Parathyroid adenoma (tissue), 2 donors: ENCODE results near the gene TCF7.

Source experiments
- H2AFZ ChIP-seq: fragments of 300-600 bp; sonication (generic); one replicate; pipeline ENCODE4 v1.7.0; 2017; ENCODE audit warnings: antibody characterized with exemption, mild to moderate bottlenecking
- H3K27ac ChIP-seq: fragments of 300-600 bp; sonication (generic); one replicate; pipeline ENCODE4 v1.7.0; 2017
- H3K27me3 ChIP-seq: fragments of 300-600 bp; sonication (generic); one replicate; pipeline ENCODE4 v1.7.0; 2017; ENCODE audit warnings: low read length; ENCODE audit not compliant: control insufficient read depth, insufficient read depth
- H3K36me3 ChIP-seq: fragments of 300-600 bp; sonication (generic); one replicate; pipeline ENCODE4 v1.7.0; 2017; ENCODE audit warnings: low read length; ENCODE audit not compliant: control insufficient read depth, insufficient read depth
- H3K4me1 ChIP-seq: fragments of 300-600 bp; sonication (generic); one replicate; pipeline ENCODE4 v1.7.0; 2017; ENCODE audit warnings: control low read depth
- H3K4me2 ChIP-seq: fragments of 300-600 bp; sonication (generic); one replicate; pipeline ENCODE4 v1.7.0; 2017; ENCODE audit warnings: low read length
- H3K4me3 ChIP-seq: fragments of 300-600 bp; sonication (generic); one replicate; pipeline ENCODE4 v1.7.0; 2017; ENCODE audit warnings: low read depth, low read length
- H3K79me2 ChIP-seq: fragments of 300-600 bp; sonication (generic); one replicate; pipeline ENCODE4 v1.7.0; 2017; ENCODE audit warnings: control low read depth
- H3K9ac ChIP-seq: fragments of 300-600 bp; sonication (generic); one replicate; pipeline ENCODE4 v1.7.0; 2017; ENCODE audit warnings: mild to moderate bottlenecking
- H3K9me3 ChIP-seq: fragments of 300-600 bp; sonication (generic); one replicate; pipeline ENCODE4 v1.7.0; 2017; ENCODE audit warnings: low read length; ENCODE audit not compliant: control insufficient read depth
- TF ChIP-seq, protein P1 (sequence below): fragments of 300-600 bp; sonication (generic); IDR thresholded peaks from one replicate; pipeline ENCODE4 v1.7.0; 2017; ENCODE audit warnings: antibody characterized with exemption, mild to moderate bottlenecking
- donor health status: primary hyperparathyroidism.

Gene TCF7

DNA sequence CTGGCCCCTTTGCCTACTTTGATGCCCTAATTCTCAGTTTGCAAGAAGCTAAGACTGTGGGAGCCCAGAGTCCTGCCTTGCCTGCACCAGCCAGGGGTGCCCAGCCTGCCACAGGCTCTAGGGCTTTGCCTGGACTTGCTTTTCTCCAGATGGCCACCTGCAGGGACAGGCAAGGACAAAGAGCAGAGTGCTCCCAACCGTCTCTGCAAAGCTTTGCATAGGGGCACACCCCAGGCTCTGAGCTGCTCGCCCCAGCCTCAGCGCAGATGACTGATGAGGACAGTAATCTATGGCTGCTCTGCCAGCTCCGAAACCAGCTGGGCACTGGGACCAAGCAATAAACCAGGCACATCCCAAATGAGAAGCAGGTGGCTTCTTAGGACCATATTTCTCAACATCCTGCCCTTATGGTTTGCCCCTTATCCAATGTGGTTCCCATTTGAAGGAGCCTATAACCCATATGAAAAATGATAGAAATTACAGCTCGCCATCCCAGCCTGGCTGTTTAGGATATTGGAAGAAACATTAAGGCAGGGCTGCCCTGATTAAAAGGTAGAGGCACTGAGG is 25.4 kb upstream of the TCF7 start:
- Histone ChIP-seq H3K9ac (no peak overlapping the region), H3K79me2 (no peaks in the 10 kb centered on the region), H3K4me3 (no peak overlapping the region), H2AFZ (no peak overlapping the region), H3K27me3 (no peaks in the 10 kb centered on the region), H3K27ac (no peak overlapping the region), H3K36me3 (no peaks in the 10 kb centered on the region), H3K4me2 (no peak overlapping the region), H3K9me3 (no peaks in the 10 kb centered on the region), H3K4me1 (peaks cover 4% of the 10 kb centered on the region)
- TF ChIP-seq, protein P1, sequence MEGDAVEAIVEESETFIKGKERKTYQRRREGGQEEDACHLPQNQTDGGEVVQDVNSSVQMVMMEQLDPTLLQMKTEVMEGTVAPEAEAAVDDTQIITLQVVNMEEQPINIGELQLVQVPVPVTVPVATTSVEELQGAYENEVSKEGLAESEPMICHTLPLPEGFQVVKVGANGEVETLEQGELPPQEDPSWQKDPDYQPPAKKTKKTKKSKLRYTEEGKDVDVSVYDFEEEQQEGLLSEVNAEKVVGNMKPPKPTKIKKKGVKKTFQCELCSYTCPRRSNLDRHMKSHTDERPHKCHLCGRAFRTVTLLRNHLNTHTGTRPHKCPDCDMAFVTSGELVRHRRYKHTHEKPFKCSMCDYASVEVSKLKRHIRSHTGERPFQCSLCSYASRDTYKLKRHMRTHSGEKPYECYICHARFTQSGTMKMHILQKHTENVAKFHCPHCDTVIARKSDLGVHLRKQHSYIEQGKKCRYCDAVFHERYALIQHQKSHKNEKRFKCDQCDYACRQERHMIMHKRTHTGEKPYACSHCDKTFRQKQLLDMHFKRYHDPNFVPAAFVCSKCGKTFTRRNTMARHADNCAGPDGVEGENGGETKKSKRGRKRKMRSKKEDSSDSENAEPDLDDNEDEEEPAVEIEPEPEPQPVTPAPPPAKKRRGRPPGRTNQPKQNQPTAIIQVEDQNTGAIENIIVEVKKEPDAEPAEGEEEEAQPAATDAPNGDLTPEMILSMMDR = no peak

DNA sequence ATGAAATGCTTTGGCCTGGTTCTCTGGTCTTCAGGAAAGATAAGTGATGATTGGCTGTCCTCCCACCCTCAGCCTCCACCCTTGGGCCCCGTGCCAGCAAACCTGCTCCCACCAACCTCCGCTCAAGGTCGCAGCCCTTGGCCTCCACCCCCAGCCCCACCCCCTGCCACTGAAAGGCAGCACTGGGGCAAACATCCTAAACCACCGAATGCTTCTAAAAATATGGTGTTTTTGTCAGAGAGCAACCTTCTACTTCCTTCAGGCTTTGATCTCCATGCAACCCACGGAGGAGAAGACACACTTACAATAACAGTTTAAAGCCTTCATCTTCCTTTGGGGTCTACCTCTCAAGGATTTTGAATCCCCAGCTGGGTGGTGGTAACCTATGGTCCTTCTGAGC is 24.0 kb upstream of the TCF7 start:
- TF ChIP-seq, protein P1 = no peak
- no peaks in the 10 kb centered on the region for H3K27me3 ChIP-seq
- no peak overlapping the region for H2AFZ ChIP-seq
- H3K4me1 ChIP-seq = peaks cover 4% of the 10 kb centered on the region
- no peaks in the 10 kb centered on the region for H3K79me2 ChIP-seq
- H3K36me3 ChIP-seq = no peaks in the 10 kb centered on the region
- no peaks in the 10 kb centered on the region for H3K9me3 ChIP-seq
- H3K4me3 ChIP-seq = no peak overlapping the region
- no peak overlapping the region for H3K9ac ChIP-seq
- no peak overlapping the region for H3K27ac ChIP-seq
- no peak overlapping the region for H3K4me2 ChIP-seq

DNA sequence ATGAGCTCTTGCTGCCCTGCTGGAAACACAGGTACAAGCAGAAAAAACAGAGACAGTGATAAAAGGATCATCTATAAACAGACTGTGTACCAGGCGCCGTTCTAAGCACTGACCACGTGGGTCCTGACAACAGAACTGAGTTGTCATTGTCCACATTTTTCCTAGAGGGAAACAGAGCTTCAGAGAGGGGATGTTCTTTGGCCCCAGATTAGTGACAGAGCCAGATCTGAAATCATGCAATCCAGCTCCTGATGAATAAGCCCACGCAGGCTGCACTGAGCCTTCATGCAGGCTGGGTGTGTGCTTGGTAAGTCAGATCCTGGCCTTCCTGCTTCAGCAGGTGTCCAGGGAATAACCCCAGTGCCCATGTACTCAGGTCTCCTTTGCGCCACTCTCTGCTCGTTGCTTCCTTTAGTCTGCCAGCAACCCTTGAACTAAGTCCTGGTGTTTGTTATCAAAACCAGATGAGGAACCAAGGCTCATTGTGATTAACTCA is 22.8 kb upstream of the TCF7 start:
- no peaks in the 10 kb centered on the region for H3K36me3 ChIP-seq
- TF ChIP-seq, protein P1 = no peak
- no peak overlapping the region for H3K9ac ChIP-seq
- peaks cover 4% of the 10 kb centered on the region for H3K4me1 ChIP-seq
- no peaks in the 10 kb centered on the region for H3K79me2 ChIP-seq
- H3K9me3 ChIP-seq = no peaks in the 10 kb centered on the region
- no peak overlapping the region for H3K4me2 ChIP-seq
- no peak overlapping the region for H2AFZ ChIP-seq
- no peak overlapping the region for H3K27ac ChIP-seq
- H3K27me3 ChIP-seq = no peaks in the 10 kb centered on the region
- no peak overlapping the region for H3K4me3 ChIP-seq

DNA sequence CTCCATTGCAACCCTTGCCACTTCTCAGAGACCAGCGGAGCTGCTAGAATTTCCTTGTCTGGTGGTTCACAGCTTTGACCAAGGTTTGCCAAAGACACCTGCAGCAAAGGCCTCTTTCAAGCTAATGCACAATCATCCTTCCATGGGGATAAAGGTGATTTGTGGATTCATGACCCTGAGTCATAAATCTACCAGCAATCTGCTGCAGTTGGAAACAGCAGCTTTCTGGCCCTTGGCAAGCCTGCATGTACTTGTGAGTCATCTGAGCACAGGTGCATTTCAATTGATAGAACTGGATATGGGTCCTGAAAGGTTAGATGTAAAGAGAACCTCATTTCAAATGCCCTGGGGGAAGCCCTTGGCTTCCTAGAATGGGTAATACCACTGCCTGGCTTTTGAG is 21.6 kb upstream of the TCF7 start:
- H3K9ac ChIP-seq = no peak overlapping the region
- no peak overlapping the region for H2AFZ ChIP-seq
- no peaks in the 10 kb centered on the region for H3K4me1 ChIP-seq
- H3K4me3 ChIP-seq = no peak overlapping the region
- H3K27me3 ChIP-seq = no peaks in the 10 kb centered on the region
- TF ChIP-seq, protein P1 = no peak
- H3K9me3 ChIP-seq = no peaks in the 10 kb centered on the region
- no peaks in the 10 kb centered on the region for H3K79me2 ChIP-seq
- no peak overlapping the region for H3K4me2 ChIP-seq
- no peak overlapping the region for H3K27ac ChIP-seq
- H3K36me3 ChIP-seq = no peaks in the 10 kb centered on the region

DNA sequence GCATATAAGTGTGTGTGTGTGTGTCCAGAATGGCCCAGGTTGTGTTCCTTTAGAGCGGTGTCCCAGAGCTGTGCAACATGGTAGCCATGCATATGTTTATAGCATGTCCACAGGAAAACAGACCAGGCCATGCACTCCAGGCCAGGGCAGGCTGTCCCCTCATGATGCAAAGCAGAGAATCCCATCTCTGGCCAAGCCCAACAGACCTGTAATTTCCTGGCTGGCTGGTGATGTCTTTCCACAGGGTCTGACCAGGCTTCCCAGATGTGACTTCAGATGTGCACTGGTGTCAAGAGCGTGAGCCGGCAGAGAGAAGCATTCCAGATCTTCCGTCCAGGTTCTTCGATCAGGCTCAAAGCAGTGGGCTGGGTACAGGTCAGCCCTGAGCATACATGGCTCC is 21.1 kb upstream of the TCF7 start:
- Histone ChIP-seq H2AFZ (no peak overlapping the region), H3K36me3 (no peaks in the 10 kb centered on the region), H3K27ac (no peak overlapping the region), H3K4me2 (no peak overlapping the region), H3K4me3 (no peak overlapping the region), H3K9ac (no peak overlapping the region), H3K27me3 (no peaks in the 10 kb centered on the region), H3K4me1 (no peaks in the 10 kb centered on the region), H3K9me3 (no peaks in the 10 kb centered on the region), H3K79me2 (no peaks in the 10 kb centered on the region)
- TF ChIP-seq, protein P1 = no peak
